ENCODE data around the gene DPY30. TPM values are rescaled to one million over a fixed set of nuclear protein-coding genes. Genes with fewer than 3 reads are reported as not detected.

The DPY30 gene
- total RNA-seq, 4 donors from 2014 or later: 19.7 to 52.9 (median 42.6) TPM; not detected in 1

DNA sequence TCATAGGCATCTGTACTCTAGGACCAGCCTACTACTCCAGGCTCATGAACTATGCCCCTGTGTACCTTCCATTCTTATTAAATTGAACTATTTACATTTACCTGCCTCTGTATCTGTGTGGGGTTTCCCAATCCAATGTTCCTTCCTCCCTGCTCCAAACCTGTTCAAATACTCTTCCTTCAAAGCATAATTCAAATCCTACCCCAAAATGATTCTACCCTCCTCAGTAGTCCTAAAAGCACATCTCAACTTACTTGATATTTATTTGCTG lies 32.5 kb downstream of the DPY30 start:
- Histone ChIP-seq H3K4me3 (no peak overlapping the region), H3K4me1 (peaks cover 0 to 38% (median 28%) of the 10 kb centered on the region in 4 donors), H3K36me3 (no peaks in the 10 kb centered on the region), H3K27ac (no peak overlapping the region), H3K9me3 (no peaks in the 10 kb centered on the region), H3K27me3 (no peaks in the 10 kb centered on the region)
- in situ Hi-C loops (cut with MboI; ENCODE audit: low pct_ligation_motif_present in 1 of 4, low pct_unique_long_range_greater_than_20kb in 1 of 4, low sequenced_read_pairs in 3 of 4) (no loop called here), intact Hi-C loops (cut with DNase I; ENCODE audit: low total_unique reads) (no loop called here)
- DNase-seq: no peak
- TF ChIP-seq EP300 (IDR thresholded peaks at IDR 0.05; ENCODE audit: low read depth): no peak
- no peak for TF ChIP-seq POLR2AphosphoS5 (IDR thresholded peaks at IDR 0.05)
- TF ChIP-seq, protein P1, sequence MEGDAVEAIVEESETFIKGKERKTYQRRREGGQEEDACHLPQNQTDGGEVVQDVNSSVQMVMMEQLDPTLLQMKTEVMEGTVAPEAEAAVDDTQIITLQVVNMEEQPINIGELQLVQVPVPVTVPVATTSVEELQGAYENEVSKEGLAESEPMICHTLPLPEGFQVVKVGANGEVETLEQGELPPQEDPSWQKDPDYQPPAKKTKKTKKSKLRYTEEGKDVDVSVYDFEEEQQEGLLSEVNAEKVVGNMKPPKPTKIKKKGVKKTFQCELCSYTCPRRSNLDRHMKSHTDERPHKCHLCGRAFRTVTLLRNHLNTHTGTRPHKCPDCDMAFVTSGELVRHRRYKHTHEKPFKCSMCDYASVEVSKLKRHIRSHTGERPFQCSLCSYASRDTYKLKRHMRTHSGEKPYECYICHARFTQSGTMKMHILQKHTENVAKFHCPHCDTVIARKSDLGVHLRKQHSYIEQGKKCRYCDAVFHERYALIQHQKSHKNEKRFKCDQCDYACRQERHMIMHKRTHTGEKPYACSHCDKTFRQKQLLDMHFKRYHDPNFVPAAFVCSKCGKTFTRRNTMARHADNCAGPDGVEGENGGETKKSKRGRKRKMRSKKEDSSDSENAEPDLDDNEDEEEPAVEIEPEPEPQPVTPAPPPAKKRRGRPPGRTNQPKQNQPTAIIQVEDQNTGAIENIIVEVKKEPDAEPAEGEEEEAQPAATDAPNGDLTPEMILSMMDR (IDR thresholded peaks at IDR 0.05): no peak
- no peak for TF ChIP-seq POLR2A (IDR thresholded peaks at IDR 0.05)

DNA sequence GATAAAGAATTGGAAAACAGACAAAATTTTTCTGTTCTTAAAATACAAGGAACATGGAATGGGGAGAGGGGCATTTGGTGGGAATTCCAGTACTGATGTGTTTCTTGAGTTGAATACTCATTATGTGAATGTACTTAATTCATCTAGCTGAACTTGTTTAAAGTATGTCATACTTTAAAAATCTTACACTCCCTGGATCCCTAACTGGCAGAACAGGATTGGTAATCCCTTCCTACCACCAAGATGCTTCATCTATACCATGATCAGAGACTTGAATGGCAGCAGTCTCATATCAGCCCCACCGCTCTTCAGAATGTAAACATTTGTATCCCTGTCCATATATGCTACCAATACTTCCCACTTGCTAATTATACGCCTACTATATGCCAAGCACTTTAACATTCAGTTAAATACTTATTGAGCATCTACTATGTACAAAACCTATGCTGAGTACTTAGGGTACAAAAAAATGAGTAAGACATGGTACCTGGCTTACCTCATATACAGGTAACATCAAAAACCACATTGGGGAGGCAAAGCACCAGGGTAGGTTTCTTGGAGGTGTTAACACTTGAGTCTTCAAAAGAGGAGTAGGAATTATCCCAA lies 34.1 kb downstream of the DPY30 start:
- DNase-seq: no peak
- Histone ChIP-seq H3K27me3 (no peaks in the 10 kb centered on the region), H3K4me3 (no peak overlapping the region), H3K4me1 (peaks cover 0 to 31% (median 23%) of the 10 kb centered on the region in 4 donors), H3K27ac (no peak overlapping the region), H3K36me3 (no peaks in the 10 kb centered on the region), H3K9me3 (no peaks in the 10 kb centered on the region)
- intact Hi-C loops (cut with DNase I; ENCODE audit: low total_unique reads): no loop called here
- WGBS, 2 donors (ENCODE audit: low coverage in 1 of 2): 98 to 100% methylated on average over 2 of the region's 2 CpGs
- no peak for TF ChIP-seq POLR2A (IDR thresholded peaks at IDR 0.05)
- TF ChIP-seq, protein P1 (IDR thresholded peaks at IDR 0.05): no peak
- TF ChIP-seq POLR2AphosphoS5 (IDR thresholded peaks at IDR 0.05): no peak
- no peak for TF ChIP-seq EP300 (IDR thresholded peaks at IDR 0.05; ENCODE audit: low read depth)
- in situ Hi-C loops (cut with MboI; ENCODE audit: low pct_ligation_motif_present in 1 of 4, low pct_unique_long_range_greater_than_20kb in 1 of 4, low sequenced_read_pairs in 3 of 4): no loop called here

GRCh38 chr2:32003791-32004190 lies 35.8 kb downstream of the DPY30 start:
- TF ChIP-seq POLR2A (IDR thresholded peaks at IDR 0.05) (no peak), POLR2AphosphoS5 (IDR thresholded peaks at IDR 0.05) (no peak), EP300 (IDR thresholded peaks at IDR 0.05; ENCODE audit: low read depth) (no peak)
- TF ChIP-seq, protein P1 (IDR thresholded peaks at IDR 0.05): no peak
- no peak for DNase-seq

GRCh38 chr2:32002406-32002805 lies 37.2 kb downstream of the DPY30 start:
- no peaks in the 10 kb centered on the region for H3K9me3 ChIP-seq
- TF ChIP-seq, protein P1 (IDR thresholded peaks at IDR 0.05): no peak
- no peak for TF ChIP-seq POLR2A (IDR thresholded peaks at IDR 0.05)
- TF ChIP-seq POLR2AphosphoS5 (IDR thresholded peaks at IDR 0.05): no peak
- TF ChIP-seq EP300 (IDR thresholded peaks at IDR 0.05; ENCODE audit: low read depth): no peak
- intact Hi-C loops (cut with DNase I; ENCODE audit: low total_unique reads): no loop called here
- H3K4me3 ChIP-seq: no peak overlapping the region
- no peaks in the 10 kb centered on the region for H3K27me3 ChIP-seq
- no peak overlapping the region for H3K27ac ChIP-seq
- in situ Hi-C loops (cut with MboI; ENCODE audit: low pct_ligation_motif_present in 1 of 4, low pct_unique_long_range_greater_than_20kb in 1 of 4, low sequenced_read_pairs in 3 of 4): no loop called here
- H3K4me1 ChIP-seq: peaks cover 0 to 16% (median 7%) of the 10 kb centered on the region in 4 donors
- WGBS, 2 donors (ENCODE audit: low coverage in 1 of 2): 92% methylated on average over 3 of the region's 3 CpGs
- H3K36me3 ChIP-seq: no peaks in the 10 kb centered on the region
- no peak for DNase-seq

More at GRCh38 chr2:32003791-32004190, 35.8 kb downstream of the DPY30 start:
- H3K4me3 ChIP-seq: no peak overlapping the region
- intact Hi-C loops (cut with DNase I; ENCODE audit: low total_unique reads) (no loop called here), in situ Hi-C loops (cut with MboI; ENCODE audit: low pct_ligation_motif_present in 1 of 4, low pct_unique_long_range_greater_than_20kb in 1 of 4, low sequenced_read_pairs in 3 of 4) (no loop called here)
- WGBS, 2 donors (ENCODE audit: low coverage in 1 of 2): 92 to 100% methylated on average over 1 to 2 of the region's 2 CpGs
- H3K4me1 ChIP-seq: peaks cover 0 to 25% (median 20%) of the 10 kb centered on the region in 4 donors
- H3K27ac ChIP-seq: no peak overlapping the region
- no peaks in the 10 kb centered on the region for H3K36me3 ChIP-seq
- no peaks in the 10 kb centered on the region for H3K9me3 ChIP-seq
- H3K27me3 ChIP-seq: no peaks in the 10 kb centered on the region
